Transverse colon (tissue), 4 donors: ENCODE measurements around the gene TMEM50B. TPM values are rescaled to one million over a fixed set of nuclear protein-coding genes. Genes with fewer than 3 reads are reported as not detected.
"Not testable (repeated sequence)": the region's sequence is repeated elsewhere in the genome, so short reads cannot be mapped to it uniquely, and the experiment has no call there.

ENCODE experiments used
- DNase-seq: peaks from one replicate; pipeline ENCODE4 v3.0.0-alpha.2; 2019
- H3K27ac ChIP-seq, 4 donors: fragments of 200-600 bp; sonication (generic); 2 replicates each; pipeline ENCODE4 v1.5.1; 2016 to 2018; ENCODE audit warnings: inconsistent platforms in 4 of 4
- H3K27me3 ChIP-seq: fragments of 200-600 bp; sonication (generic); 2 replicates; pipeline ENCODE4 v1.5.1; 2017; ENCODE audit warnings: inconsistent platforms
- H3K36me3 ChIP-seq, 4 donors: fragments of 200-600 bp; sonication (generic); 2 replicates each; pipeline ENCODE4 v1.5.1; 2017 to 2019; ENCODE audit warnings: inconsistent platforms in 4 of 4
- H3K4me1 ChIP-seq, 4 donors: fragments of 200-600 bp; sonication (generic); 2 replicates each; pipeline ENCODE4 v1.5.1; 2017 to 2020; ENCODE audit warnings: inconsistent platforms in 4 of 4
- H3K4me3 ChIP-seq, 4 donors: fragments of 200-600 bp; sonication (generic); 1 replicate in 1 of 4; 2 replicates in 3 of 4; pipeline versions ENCODE4 v1.5.1 to v1.6.1; 2017 to 2019; ENCODE audit warnings: inconsistent platforms in 4 of 4
- H3K9me3 ChIP-seq, 2 donors: fragments of 200-600 bp; sonication (generic); 2 replicates each; pipeline ENCODE4 v1.5.1; 2017 to 2019; ENCODE audit warnings: inconsistent platforms in 2 of 2
- EP300 ChIP-seq: sonication (generic); formaldehyde crosslinking; IDR thresholded peaks from one replicate; pipeline ENCODE4 v1.6.1; 2017; ENCODE audit warnings: antibody characterized with exemption, low read depth
- POLR2A ChIP-seq: fragments of 450-650 bp; IDR thresholded peaks from one replicate; pipeline ENCODE4 v1.6.1; 2016; ENCODE audit warnings: antibody characterized with exemption, mild to moderate bottlenecking, moderate library complexity
- POLR2AphosphoS5 ChIP-seq, 3 donors: sonication (generic); formaldehyde crosslinking; IDR thresholded peaks; one replicate each; pipeline ENCODE4 v1.6.1; 2016; ENCODE audit warnings: antibody characterized with exemption in 3 of 3
- WGBS, 2 donors: methylation state at CpG; one replicate each; pipeline ENCODE4 v1.1.5; 2018; ENCODE audit warnings: low coverage in 1 of 2; 5-methylcytosine and 5-hydroxymethylcytosine counted together
- in situ Hi-C, 4 donors: fragments of 200-750 bp; cut with MboI; loops; one replicate each; pipeline versions ENCODE4 v1.15.0 to v1.15.1; 2017; ENCODE audit warnings: low sequenced_read_pairs in 3 of 4, low pct_ligation_motif_present in 1 of 4, low pct_unique_long_range_greater_than_20kb in 1 of 4
- intact Hi-C: fragments of 100-400 bp; cut with DNase I; formaldehyde crosslinking; loops from one replicate; pipeline ENCODE4 v1.15.1; 2023; ENCODE audit warnings: low total_unique reads
- total RNA-seq, 4 donors: library from RNA; depleted of rRNA; stranded (reverse); fragments of >200 nt; gene quantifications; one replicate each; pipeline ENCODE4 v1.1.0, GENCODE V29; 2016
- TF ChIP-seq, protein P1 (sequence below), 5 experiments: fragments of 200-600 bp in 3 of 5; fragments of 450-650 bp in 2 of 5; sonication (generic) in 3 of 5; IDR thresholded peaks; 1 replicate in 2 of 5; 2 replicates in 3 of 5; pipeline ENCODE4 v1.5.1; 2016 to 2017; ENCODE audit warnings: antibody characterized with exemption in 5 of 5, inconsistent platforms in 3 of 5, mild to moderate bottlenecking in 2 of 5, moderate library complexity in 1 of 5

TMEM50B gene
- total RNA-seq, 4 donors from 2014 or later, result 70.3 to 181 (median 105) TPM

DNA sequence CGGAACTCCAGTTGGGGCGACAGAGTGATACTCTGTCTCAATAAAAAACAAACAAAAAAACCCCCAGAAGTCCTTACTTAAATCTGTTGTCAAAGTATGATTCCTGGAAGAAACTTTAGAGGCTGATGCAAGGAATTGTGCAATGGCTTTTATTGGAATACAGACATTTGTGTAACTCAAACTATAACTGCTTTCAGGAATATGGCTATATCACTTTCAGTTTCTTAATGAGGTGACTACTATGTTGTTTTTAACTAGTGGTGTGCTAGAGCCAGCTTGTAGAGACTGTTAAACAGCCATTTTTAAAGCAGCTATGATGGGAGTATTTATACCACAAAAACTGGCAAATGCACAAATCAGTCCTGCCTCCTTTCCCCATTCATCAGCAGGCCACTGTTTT lies 34.5 kb upstream of the TMEM50B start:
- intact Hi-C loops (no loop called here), in situ Hi-C loops (no loop called here)
- WGBS, 2 donors, result 73 to 85% methylated on average over 2 of the region's 2 CpGs
- DNase-seq, result no peak
- H3K4me3 ChIP-seq, result no peak overlapping the region
- H3K9me3 ChIP-seq, result no peaks in the 10 kb centered on the region
- peaks cover 0 to 73% (median 20%) of the 10 kb centered on the region in 4 donors for H3K36me3 ChIP-seq
- H3K4me1 ChIP-seq, result no peaks in the 10 kb centered on the region
- TF ChIP-seq POLR2AphosphoS5 (IDR thresholded peaks at IDR 0.05) (no peak), POLR2A (no peak), EP300 (no peak)
- TF ChIP-seq, protein P1, sequence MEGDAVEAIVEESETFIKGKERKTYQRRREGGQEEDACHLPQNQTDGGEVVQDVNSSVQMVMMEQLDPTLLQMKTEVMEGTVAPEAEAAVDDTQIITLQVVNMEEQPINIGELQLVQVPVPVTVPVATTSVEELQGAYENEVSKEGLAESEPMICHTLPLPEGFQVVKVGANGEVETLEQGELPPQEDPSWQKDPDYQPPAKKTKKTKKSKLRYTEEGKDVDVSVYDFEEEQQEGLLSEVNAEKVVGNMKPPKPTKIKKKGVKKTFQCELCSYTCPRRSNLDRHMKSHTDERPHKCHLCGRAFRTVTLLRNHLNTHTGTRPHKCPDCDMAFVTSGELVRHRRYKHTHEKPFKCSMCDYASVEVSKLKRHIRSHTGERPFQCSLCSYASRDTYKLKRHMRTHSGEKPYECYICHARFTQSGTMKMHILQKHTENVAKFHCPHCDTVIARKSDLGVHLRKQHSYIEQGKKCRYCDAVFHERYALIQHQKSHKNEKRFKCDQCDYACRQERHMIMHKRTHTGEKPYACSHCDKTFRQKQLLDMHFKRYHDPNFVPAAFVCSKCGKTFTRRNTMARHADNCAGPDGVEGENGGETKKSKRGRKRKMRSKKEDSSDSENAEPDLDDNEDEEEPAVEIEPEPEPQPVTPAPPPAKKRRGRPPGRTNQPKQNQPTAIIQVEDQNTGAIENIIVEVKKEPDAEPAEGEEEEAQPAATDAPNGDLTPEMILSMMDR (IDR thresholded peaks at IDR 0.05), result no peak
- no peaks in the 10 kb centered on the region for H3K27me3 ChIP-seq
- H3K27ac ChIP-seq, result no peak overlapping the region

DNA sequence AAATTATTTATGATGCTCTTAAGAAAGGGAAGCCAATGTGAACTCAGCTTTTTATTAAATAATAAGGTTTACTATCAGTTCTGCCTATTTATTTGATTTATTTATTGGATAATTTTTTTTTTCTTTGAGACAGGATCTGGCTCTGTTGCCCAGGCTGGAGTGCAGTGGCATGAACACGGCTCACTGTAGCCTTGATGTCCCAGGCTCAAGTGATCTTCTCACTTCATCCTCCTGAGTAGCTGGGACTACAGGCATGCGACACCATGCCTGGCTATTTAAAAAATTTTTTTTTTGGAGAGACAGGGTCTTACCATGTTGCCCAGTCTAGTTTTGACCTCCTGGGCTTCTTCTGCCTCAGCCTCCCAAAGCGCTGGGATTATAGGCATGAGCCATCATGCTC lies 32.7 kb upstream of the TMEM50B start:
- TF ChIP-seq, protein P1 (IDR thresholded peaks at IDR 0.05), result no peak
- H3K36me3 ChIP-seq, result peaks cover 0 to 66% (median 15%) of the 10 kb centered on the region in 4 donors
- no peaks in the 10 kb centered on the region for H3K27me3 ChIP-seq
- intact Hi-C loops (no loop called here), in situ Hi-C loops (no loop called here)
- DNase-seq, result no peak
- 99 to 100% methylated on average over 1 to 3 of the region's 3 CpGs for WGBS, 2 donors
- H3K9me3 ChIP-seq, result no peaks in the 10 kb centered on the region
- no peaks in the 10 kb centered on the region for H3K4me1 ChIP-seq
- H3K27ac ChIP-seq, result no peak overlapping the region
- no peak overlapping the region for H3K4me3 ChIP-seq

DNA sequence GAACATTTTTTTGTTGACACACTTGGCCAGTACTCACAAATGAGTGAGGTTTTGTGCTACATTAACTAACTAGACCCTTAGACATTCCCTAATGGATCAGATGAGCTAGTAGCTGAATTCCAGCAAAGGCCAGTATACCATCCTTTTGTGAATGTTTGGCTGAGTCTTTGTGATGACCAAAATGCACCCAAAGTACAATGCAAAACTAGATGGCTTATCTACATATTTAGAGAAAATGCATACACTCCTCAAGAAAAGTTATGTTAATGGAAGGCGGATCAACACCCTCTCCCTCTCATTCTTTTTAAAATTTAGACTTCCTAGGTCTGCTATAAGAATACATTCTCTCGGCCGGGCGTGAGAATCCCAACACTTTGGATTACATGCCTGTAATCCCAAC lies 31.9 kb upstream of the TMEM50B start:
- no peaks in the 10 kb centered on the region for H3K27me3 ChIP-seq
- TF ChIP-seq, protein P1 (IDR thresholded peaks at IDR 0.05), result no peak
- TF ChIP-seq EP300 (no peak), POLR2AphosphoS5 (IDR thresholded peaks at IDR 0.05) (no peak), POLR2A (no peak)
- H3K36me3 ChIP-seq, result peaks cover 0 to 58% (median 11%) of the 10 kb centered on the region in 4 donors
- H3K4me3 ChIP-seq, result no peak overlapping the region
- no peaks in the 10 kb centered on the region for H3K9me3 ChIP-seq
- in situ Hi-C loops, result no loop called here
- H3K27ac ChIP-seq, result no peak overlapping the region
- intact Hi-C loops, result no loop called here
- DNase-seq, result no peak
- WGBS, 2 donors, result 99 to 100% methylated on average over 1 to 4 of the region's 4 CpGs
- H3K4me1 ChIP-seq, result no peaks in the 10 kb centered on the region

DNA sequence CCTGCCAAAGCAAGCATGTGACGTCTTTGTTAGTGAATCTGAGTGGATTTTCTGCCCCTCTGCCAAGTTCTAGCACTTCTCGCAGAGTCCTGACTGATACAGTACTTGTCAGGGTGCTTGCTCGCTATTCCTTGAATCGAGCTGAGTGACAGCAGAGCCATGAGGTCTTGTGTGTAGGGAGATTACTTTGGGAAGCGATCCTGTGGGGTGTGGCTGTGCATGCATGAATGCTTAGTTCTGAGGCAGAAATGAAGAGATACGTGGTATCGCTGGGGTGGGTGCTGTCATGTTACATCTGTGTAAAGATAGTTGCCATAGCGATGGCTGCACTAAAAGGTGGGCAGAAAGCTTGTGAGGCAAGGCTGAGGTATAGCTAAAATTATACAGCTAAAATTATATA lies 31.1 kb upstream of the TMEM50B start:
- WGBS, 2 donors, result 96 to 100% methylated on average over 3 to 8 of the region's 8 CpGs
- no peaks in the 10 kb centered on the region for H3K4me1 ChIP-seq
- no peaks in the 10 kb centered on the region for H3K9me3 ChIP-seq
- no peak for DNase-seq
- no peaks in the 10 kb centered on the region for H3K27me3 ChIP-seq
- H3K4me3 ChIP-seq, result no peak overlapping the region
- in situ Hi-C loops, result no loop called here
- intact Hi-C loops, result no loop called here
- H3K36me3 ChIP-seq, result peaks cover 0 to 52% (median 8%) of the 10 kb centered on the region in 4 donors
- H3K27ac ChIP-seq, result no peak overlapping the region
- TF ChIP-seq EP300 (no peak), POLR2A (no peak), POLR2AphosphoS5 (IDR thresholded peaks at IDR 0.05) (no peak)
- TF ChIP-seq, protein P1 (IDR thresholded peaks at IDR 0.05), result no peak

DNA sequence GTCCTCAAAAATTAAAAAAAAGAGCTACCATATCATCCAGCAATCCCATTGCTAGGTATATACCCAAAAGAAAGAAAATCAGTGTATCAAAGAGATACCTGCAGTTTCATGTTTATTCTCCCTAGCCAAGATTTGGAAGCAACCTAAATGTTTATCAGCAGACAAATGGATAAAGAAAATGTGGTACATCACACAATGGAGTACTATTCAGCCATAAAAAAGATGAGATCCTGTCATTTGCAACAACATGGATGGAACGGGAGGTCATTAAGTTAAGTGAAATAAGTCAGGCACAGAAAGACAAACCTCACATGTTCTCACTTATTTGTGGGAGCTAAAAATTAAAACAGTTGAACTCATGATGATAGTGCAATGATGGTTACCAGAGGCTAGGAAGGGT lies 27.2 kb upstream of the TMEM50B start:
- H3K4me3 ChIP-seq, DNase-seq, in situ Hi-C loops, intact Hi-C loops, H3K4me1 ChIP-seq, H3K9me3 ChIP-seq, H3K27me3 ChIP-seq, H3K27ac ChIP-seq: not testable (repeated sequence)
- 100% methylated on average over 1 of the region's 1 CpG for WGBS, 2 donors
- H3K36me3 ChIP-seq, result peaks cover 0 to 29% (median 8%) of the 10 kb centered on the region in 4 donors
